ENCODE measurements around the gene PMCH. TPM values are rescaled to one million over a fixed set of nuclear protein-coding genes. Genes with fewer than 3 reads are reported as not detected.
A peak's percentile ranks its signal among the peaks of the same experiment; 100 is the strongest.
"Not testable (repeated sequence)": the region's sequence is repeated elsewhere in the genome, so short reads cannot be mapped to it uniquely, and the experiment has no call there.

PMCH gene
- not detected in 2 replicates for total RNA-seq (2014; rRNA removed; shearing (Covaris generic))

GRCh38 chr12:102197789-102198188 lies at the start of gene PMCH:
TSS of gene PMCH (minus strand) at chr12:102197833. CDS start at chr12:102197770, 63 bp downstream.
- DNase-seq (ENCODE audit: low spot score): peak; percentile 46

GRCh38 chr12:102240859-102241258 lies 43.2 kb upstream of the PMCH start:
- DNase-seq (ENCODE audit: low spot score): not testable (repeated sequence)

- no peak for DNase-seq (ENCODE audit: low spot score)
These were observed 37.0 kb upstream of the PMCH start for GRCh38 chr12:102234599-102234998.

GRCh38 chr12:102232446-102232845 lies 34.8 kb upstream of the PMCH start:
- no peak for DNase-seq (ENCODE audit: low spot score)

- no peak for DNase-seq (ENCODE audit: low spot score)
These were observed 34.4 kb upstream of the PMCH start for GRCh38 chr12:102232036-102232435.

- DNase-seq (ENCODE audit: low spot score): no peak
These were observed 30.3 kb upstream of the PMCH start for GRCh38 chr12:102227954-102228353.

GRCh38 chr12:102220736-102221135 lies 23.1 kb upstream of the PMCH start:
- no peak for DNase-seq (ENCODE audit: low spot score)

GRCh38 chr12:102215992-102216691 lies 18.5 kb upstream of the PMCH start:
- DNase-seq (ENCODE audit: low spot score): peak; percentile 38

GRCh38 chr12:102204025-102204424 lies 6.4 kb upstream of the PMCH start:
- DNase-seq (ENCODE audit: low spot score): no peak

- DNase-seq (ENCODE audit: low spot score): no peak
These were observed 4.9 kb upstream of the PMCH start for GRCh38 chr12:102202556-102202955.

GRCh38 chr12:102201436-102202061 lies 3.9 kb upstream of the PMCH start:
- DNase-seq (ENCODE audit: low spot score): no peak

GRCh38 chr12:102195826-102196225 lies 1.8 kb downstream of the PMCH start:
- no peak for DNase-seq (ENCODE audit: low spot score)

GRCh38 chr12:102182635-102183034 lies 15.0 kb downstream of the PMCH start:
- DNase-seq (ENCODE audit: low spot score): no peak

- DNase-seq (ENCODE audit: low spot score): no peak
These were observed 22.9 kb downstream of the PMCH start for GRCh38 chr12:102174761-102175160.

GRCh38 chr12:102174117-102174516 lies 23.5 kb downstream of the PMCH start:
- DNase-seq (ENCODE audit: low spot score): no peak

- no peak for DNase-seq (ENCODE audit: low spot score)
These were observed 25.2 kb downstream of the PMCH start for GRCh38 chr12:102172436-102172835.

- no peak for DNase-seq (ENCODE audit: low spot score)
These were observed 25.7 kb downstream of the PMCH start for GRCh38 chr12:102171951-102172350.

- DNase-seq (ENCODE audit: low spot score): peak; percentile 33
These were observed 27.6 kb downstream of the PMCH start for GRCh38 chr12:102169922-102170621.

- DNase-seq (ENCODE audit: low spot score): no peak
These were observed 29.6 kb downstream of the PMCH start for GRCh38 chr12:102167821-102168604.

GRCh38 chr12:102163383-102163782 lies 34.2 kb downstream of the PMCH start:
- no peak for DNase-seq (ENCODE audit: low spot score)

- DNase-seq (ENCODE audit: low spot score): not testable (repeated sequence)
These were observed 42.4 kb downstream of the PMCH start for GRCh38 chr12:102155206-102155605.

GRCh38 chr12:102147062-102147587 lies 50.5 kb downstream of the PMCH start:
- not testable (repeated sequence) for DNase-seq (ENCODE audit: low spot score)
